GM20431 (cell line): ENCODE results near the gene PLIN1.
"Not testable (repeated sequence)": the region's sequence is repeated elsewhere in the genome, so short reads cannot be mapped to it uniquely, and the experiment has no call there.

ENCODE experiments used
- in situ Hi-C: fragments of 300-500 bp; cut with MseI, MboI; formaldehyde crosslinking; loops from one replicate; pipeline ENCODE4 v1.15.0; 2020; ENCODE audit warnings: low sequenced_read_pairs; ENCODE audit not compliant: unreplicated experiment

The PLIN1 gene

GRCh38 chr15:89679212-89679611, at the start of gene PLIN1:
TSS of gene PLIN1 (minus strand) at chr15:89679367. CDS start at chr15:89677489, 1,878 bp downstream.
- in situ Hi-C loops = no loop called here

- in situ Hi-C loops = loop anchor here (25.0 kb wide), 1 partner anchor 359 kb away; no protein-coding TSS in a partner anchor
Observed at GRCh38 chr15:89728254-89728653, 49.1 kb upstream of the PLIN1 start.

GRCh38 chr15:89725064-89725463, 45.9 kb upstream of the PLIN1 start:
- in situ Hi-C loops = loop anchor here (25.0 kb wide), 1 partner anchor 362 kb away; no protein-coding TSS in a partner anchor

GRCh38 chr15:89724621-89725020, 45.5 kb upstream of the PLIN1 start:
- in situ Hi-C loops = loop anchor here (25.0 kb wide), 1 partner anchor 363 kb away; no protein-coding TSS in a partner anchor

- in situ Hi-C loops = no loop called here
Observed at GRCh38 chr15:89723031-89723430, 43.9 kb upstream of the PLIN1 start.

- in situ Hi-C loops = no loop called here
Observed at GRCh38 chr15:89714775-89715174, 35.6 kb upstream of the PLIN1 start.

- in situ Hi-C loops = no loop called here
Observed at GRCh38 chr15:89707577-89707976, 28.4 kb upstream of the PLIN1 start.

- in situ Hi-C loops = no loop called here
Observed at GRCh38 chr15:89704411-89704810, 25.2 kb upstream of the PLIN1 start.

GRCh38 chr15:89695198-89695597, 16.0 kb upstream of the PLIN1 start:
- in situ Hi-C loops = no loop called here

GRCh38 chr15:89693696-89694095, 14.5 kb upstream of the PLIN1 start:
- in situ Hi-C loops = no loop called here

GRCh38 chr15:89693091-89693490, 13.9 kb upstream of the PLIN1 start:
- in situ Hi-C loops = no loop called here

- in situ Hi-C loops = no loop called here
Observed at GRCh38 chr15:89690276-89691218, 11.4 kb upstream of the PLIN1 start, which contains the start of the genes PEX11A and WDR93. TSS of gene PEX11A (minus strand) at chr15:89690754. CDS start at chr15:89690632, 122 bp downstream. TSS of gene WDR93 (plus strand) at chr15:89690811. CDS start at chr15:89701747, 10,936 bp downstream.

GRCh38 chr15:89689930-89690275, 10.7 kb upstream of the PLIN1 start:
- in situ Hi-C loops = not testable (repeated sequence)

GRCh38 chr15:89686522-89686921, 7.4 kb upstream of the PLIN1 start:
- in situ Hi-C loops = no loop called here

- in situ Hi-C loops = no loop called here
Observed at GRCh38 chr15:89685995-89686394, 6.8 kb upstream of the PLIN1 start.

GRCh38 chr15:89681146-89681545, 2.0 kb upstream of the PLIN1 start:
- in situ Hi-C loops = no loop called here

- in situ Hi-C loops = no loop called here
Observed at GRCh38 chr15:89680282-89680873, 1.2 kb upstream of the PLIN1 start.

GRCh38 chr15:89677381-89677780, 1.8 kb downstream of the PLIN1 start:
- in situ Hi-C loops = no loop called here

GRCh38 chr15:89675606-89676005, 3.6 kb downstream of the PLIN1 start:
- in situ Hi-C loops = no loop called here

- in situ Hi-C loops = no loop called here
Observed at GRCh38 chr15:89674526-89674925, 4.6 kb downstream of the PLIN1 start.

GRCh38 chr15:89673165-89673512, 6.0 kb downstream of the PLIN1 start:
- in situ Hi-C loops = no loop called here
